Activated naive CD4-positive, alpha-beta T cell (primary cell): ENCODE data around the gene PCED1A.

Experiments used
- DNase-seq, 4 experiments: peaks; one replicate each; lab custom pipeline; 2025; lab: John Stamatoyannopoulos, UW

PCED1A gene

DNA sequence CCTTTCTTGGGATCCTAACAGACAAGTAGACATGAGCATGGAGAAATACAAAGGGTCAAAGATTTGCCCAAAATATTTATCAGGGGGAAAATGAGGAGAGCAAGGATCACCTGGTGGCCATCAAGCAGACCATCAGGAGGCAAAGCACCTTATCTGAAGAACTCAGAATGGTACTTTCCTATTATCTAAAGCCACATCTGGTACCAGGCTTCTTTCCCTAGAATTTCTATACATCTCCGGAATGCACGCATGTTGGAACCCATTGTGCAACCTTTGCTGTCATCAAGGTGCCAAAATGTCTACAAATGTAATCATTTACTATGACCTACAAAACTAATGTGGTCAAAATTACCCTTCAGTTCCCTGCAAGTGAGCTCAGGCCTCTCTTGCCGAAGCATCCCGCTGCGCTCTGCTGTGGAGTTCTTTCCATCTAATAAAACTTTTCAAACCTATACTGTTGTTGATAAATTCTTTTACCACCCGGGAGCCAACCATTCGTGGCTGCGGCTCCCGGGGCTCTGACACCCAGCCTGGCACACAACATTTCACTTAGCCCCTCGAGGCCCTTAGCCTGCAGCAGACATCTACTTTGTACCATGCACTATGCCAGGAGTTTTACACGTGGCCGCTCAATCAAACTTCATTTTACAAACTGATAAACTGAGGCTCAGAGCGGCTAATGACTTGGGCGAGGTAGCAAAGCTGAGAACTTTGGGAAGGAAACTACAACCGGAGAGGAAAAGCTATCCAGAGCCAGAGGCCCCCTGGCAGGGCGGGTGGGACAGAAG lies 36.2 kb downstream of the PCED1A start:
- no peak for DNase-seq

GRCh38 chr20:2801286-2801728 lies 39.1 kb downstream of the PCED1A start:
- DNase-seq: no peak

DNA sequence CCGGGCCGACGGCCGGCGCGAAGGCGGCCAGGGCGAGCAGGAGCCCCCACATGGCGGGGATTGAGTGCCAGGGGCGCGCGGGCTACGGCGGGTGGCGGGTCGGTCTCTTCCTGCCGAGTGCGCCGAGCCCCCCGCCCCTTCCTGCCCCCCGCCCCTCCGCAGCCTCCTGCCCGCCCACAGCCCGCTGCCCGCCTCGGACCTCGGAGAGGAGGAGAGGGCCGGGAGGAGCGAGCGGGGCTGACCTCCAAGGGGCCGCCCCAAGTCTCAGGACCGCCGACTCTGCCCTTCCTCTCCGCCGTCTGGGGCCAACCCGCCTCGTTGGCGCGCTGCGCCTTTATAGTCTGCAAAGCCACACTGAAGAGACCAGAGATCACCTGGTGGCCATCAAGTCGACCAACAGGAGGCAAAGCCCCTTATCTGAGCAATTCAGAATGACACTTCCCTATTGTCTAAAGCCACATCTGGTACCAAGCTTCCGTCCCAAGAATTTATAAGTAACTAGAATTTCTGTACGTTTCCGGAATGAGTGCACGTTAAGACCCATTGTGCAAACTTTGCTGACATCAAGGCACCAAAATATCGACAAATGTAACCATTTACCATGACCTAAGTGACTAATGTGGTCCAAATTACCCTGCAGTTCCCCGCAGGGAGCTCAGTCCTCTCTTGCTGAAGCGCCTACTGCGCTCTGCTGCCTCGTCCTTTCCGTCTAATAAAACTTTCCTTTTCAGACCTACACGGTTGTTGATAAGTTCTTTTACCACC lies 39.8 kb downstream of the PCED1A start, which contains the start of gene CPXM1:
CPXM1 (minus strand) TSS at position 107 of the 765 bp plus-strand sequence; CDS start at position 52, 55 bp downstream.
- DNase-seq: no peak

DNA sequence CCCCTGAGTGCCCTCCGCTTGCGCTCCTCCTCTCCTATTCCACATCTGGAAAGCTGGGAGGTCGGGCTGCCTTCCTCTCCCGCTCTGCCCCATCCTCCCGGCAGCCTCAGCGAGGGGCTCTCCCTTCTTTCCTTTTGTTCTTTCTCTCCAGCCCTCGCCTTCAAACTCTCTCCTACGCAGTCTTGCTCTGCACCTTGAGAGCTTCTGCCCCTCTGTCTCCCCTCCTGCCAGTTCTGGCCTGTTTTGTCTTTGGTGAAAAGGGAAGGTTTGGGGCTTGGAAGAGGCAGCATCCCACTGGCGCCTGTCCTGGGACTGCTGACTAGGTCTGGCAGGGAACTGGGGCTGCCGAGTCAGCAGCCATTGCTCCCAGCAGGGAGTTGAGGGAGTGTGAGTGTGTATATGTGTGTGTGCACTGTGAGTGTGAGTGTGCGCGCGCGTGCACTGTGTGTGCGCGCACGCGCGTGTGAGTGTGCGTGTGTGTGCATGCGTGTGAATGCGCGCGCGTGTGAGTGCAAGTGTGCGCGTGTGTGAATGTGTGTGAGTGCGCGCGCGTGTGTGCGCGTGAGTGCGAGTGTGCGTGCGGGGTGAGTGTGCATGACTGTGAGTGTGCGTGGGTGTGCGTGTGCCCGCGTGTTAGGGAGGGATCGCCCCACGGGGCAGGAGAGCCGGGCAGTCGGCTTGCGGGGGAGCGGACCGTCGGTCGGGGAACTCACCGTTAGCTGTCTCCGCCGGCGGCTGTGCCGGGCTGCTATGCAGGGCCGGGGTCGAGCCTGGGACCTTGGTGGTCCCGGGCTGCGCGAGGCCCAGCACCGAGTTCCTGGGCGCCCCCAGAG lies 40.6 kb downstream of the PCED1A start:
- no peak for DNase-seq

DNA sequence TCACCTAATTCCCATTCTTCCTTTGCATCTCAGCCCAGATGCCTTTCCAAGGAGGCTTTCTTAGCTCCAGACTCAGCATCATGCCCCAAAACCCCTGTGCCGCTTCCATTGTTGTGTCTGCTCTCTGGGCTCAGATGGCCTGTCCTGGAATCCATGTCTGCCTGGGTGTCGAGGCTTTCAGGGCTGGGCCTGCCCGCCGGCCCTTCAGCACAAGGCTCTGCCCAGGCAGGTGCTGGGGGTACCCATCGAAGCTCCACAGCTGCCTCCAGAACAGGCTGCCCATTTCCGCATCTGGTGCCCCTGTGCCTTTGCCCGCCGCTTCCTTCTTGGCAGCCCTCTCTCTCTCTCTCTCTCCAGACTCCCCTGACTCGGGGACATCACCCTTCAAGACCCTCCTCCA lies 41.2 kb downstream of the PCED1A start:
- DNase-seq: no peak

DNA sequence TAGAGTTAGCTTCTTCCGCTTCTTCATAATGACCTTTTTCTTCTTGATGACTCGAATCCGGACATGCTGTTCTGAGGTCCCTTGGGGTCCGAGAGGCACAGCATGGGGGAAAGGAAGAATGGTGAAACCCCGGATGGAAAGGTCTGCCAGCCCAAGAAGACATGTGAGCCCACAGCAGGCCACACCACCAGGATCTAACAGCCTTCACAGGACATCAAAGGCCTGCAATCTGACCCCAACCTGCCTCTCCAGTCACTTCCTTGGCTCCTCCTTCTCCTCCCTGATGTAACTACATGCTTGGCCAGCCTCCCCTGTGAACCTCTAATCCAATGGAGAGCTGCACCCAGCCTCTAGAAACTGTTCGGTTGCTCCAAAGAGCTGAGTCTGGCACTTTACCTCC lies 41.6 kb downstream of the PCED1A start:
- no peak for DNase-seq

DNA sequence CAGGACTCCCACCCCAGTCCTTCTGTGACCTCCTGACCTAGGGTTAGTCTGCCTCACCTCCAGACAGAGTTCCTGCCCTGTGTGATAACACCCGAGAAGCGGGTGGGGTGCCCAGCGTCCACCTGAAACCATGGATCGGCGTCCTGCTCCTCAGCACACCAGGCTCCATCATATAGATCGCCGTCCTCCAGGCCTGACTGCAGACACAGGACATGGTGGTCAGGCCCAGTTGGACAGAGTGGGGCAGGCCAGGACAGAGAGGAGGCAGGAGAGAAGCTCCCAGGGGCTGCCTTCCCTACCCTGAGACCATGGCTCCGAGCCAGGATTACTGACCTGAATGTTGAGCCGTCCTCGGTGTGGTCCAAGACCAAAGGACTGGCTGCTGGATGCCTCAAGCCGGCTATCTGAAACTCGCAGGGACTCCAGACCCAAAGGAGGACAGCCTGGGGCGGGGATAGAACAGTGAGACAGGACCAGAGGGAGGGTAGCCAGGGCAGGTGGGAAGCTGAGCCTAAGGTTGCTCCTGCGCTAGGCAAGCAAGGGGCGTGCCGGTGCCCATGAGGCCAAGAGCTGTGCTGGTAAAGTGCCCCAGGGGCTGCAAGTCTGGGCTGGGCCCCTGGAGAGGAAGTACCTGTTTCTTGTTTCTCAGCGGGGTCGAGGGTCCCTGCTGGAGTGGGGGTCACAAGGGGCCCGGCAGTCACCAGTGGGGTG lies 42.2 kb downstream of the PCED1A start:
- no peak for DNase-seq

DNA sequence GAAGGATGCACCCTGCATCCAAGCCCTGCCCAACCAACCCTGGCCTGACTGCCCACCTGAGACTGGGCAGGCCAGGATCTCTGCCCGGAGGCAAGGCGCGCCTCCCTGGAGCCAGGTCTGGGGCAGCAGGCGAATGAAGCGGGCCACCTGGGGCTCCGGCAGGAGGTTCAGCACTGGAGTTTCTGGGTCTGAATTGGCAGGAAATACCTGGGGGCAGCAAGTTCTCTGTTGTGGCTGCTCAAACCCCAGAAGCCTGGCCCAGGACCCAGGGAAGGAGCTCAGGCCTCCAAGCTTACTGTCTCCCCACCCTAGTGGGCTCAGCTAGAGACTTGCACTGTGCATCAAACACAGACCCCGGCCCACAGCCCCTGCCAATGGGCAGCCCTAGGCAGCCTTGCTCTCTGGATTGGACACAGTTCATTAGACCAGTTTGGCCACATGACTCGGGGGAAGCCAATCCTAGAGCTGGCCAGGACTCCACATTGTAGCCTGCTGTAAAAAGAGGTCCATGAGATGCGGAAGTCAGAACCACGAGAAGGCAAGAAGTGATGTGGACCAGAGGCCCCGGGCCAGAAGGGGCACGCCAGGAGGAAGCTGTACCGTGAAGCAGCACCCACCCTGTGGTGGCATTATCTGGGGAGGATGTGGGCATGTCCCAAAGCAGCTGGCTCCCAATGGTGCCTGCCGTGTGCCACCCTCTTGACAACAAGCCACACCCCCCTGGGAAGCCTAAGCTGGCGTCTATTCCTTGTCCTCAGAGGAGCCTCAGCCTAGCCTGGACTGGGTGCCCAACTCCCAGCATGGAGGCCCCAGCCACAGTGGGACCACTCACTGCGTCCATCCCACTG lies 43.1 kb downstream of the PCED1A start:
- no peak for DNase-seq

GRCh38 chr20:2796011-2796660 lies 44.3 kb downstream of the PCED1A start:
- DNase-seq: no peak

GRCh38 chr20:2795451-2795850 lies 45.0 kb downstream of the PCED1A start:
- no peak for DNase-seq

DNA sequence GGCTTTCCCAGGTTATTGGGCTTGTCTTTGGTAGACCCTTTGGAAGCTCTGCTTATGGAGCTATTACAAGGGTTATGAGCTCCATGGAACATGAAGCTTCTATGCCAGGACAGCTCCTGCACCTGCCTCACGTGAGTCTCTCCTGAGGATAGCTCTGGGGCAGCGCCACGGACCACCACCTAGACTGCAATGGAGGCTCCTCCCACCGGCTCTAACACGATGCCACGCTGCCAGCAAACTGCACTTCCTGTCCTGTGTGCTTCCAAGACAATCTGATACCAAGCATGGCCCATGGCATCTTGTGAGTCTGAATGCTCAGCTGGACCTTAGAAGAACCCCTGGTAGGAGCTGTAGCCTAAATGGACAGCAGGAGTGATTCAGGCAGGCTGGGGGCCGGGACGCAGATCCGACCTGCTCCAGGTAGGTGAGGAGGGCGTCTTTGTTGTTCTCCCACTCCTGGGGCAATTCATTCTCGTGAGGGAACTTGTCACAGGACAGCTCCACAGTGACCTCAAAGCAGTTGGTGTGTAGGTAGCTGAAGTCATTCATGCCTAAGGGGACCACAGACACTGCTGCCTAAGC lies 45.5 kb downstream of the PCED1A start:
- no peak for DNase-seq

GRCh38 chr20:2794202-2794748 lies 46.2 kb downstream of the PCED1A start:
- DNase-seq: no peak

DNA sequence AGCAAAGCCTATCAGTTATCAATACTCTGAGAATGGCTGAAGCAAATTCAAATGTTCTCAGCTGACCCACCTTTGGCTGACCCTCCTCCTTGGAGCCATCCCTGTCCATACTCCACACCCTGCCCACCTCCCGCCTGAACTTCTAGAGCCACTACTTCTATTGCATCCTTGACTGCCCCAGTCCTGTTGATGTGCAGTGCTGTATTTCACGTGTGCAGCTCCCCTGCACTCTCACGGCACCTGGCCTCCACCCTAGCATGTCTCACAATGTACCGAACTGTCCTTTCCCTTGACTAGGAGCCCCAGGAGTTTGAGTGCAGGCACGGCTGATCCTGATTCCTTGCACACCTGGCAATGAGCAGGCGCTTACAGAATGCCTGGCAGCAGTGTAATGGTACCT lies 47.0 kb downstream of the PCED1A start:
- no peak for DNase-seq
